Measurements from ENCODE around the gene EPHA3.
"Not testable (repeated sequence)": the region's sequence is repeated elsewhere in the genome, so short reads cannot be mapped to it uniquely, and the experiment has no call there.

EPHA3 gene

GRCh38 chr3:89320186-89320585 is 212.8 kb downstream of the EPHA3 start:
- no peak for DNase-seq (ENCODE audit: low read depth, low spot score)
- H3K4me3 ChIP-seq (ENCODE audit: low read length): no peak overlapping the region

- no peak for DNase-seq (ENCODE audit: low read depth, low spot score)
- no peak overlapping the region for H3K4me3 ChIP-seq (ENCODE audit: low read length)
Observed at GRCh38 chr3:89326997-89327396, 219.6 kb downstream of the EPHA3 start.

DNA sequence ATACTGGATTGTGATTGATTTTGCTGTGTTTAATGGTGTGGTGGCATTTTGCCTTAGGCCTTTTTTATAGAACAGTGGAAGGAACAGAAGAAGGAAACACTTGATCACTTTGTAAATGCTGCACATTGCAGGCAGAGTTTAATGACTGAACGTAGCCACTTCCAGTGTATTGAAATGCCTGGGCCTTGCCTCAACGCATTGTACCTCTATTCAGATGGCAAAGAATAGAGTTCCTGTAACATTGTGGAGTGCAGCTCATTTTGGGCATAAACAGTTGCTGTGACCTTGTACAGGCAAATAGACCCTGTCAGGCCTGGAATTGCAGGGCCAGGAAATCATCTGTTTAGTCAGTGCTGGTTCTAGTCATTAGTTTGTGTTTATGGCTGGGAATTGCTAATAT is 225.0 kb downstream of the EPHA3 start:
- no peak for DNase-seq (ENCODE audit: low read depth, low spot score)
- H3K4me3 ChIP-seq (ENCODE audit: low read length): no peak overlapping the region

- no peak overlapping the region for H3K4me3 ChIP-seq (ENCODE audit: low read length)
- no peak for DNase-seq (ENCODE audit: low read depth, low spot score)
Observed at GRCh38 chr3:89332793-89333192, 225.4 kb downstream of the EPHA3 start.

DNA sequence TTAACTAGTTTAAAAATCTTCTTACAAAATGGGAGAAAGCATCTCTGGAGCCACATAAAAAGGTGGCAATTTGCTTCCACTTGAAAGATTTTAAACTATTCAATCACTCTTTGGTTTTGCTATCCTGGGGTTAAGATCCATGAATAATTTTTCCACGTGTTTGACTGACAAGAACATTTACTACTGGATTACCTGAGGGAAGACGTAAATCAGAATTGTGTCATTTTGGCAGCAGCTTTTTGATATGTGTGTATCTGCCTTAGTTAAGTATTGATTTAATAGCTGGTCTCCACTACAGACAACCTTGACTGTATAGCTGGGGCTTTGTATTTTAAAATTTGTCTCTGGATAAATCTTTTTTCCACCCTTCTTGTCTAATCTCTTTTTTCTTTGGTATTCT is 228.3 kb downstream of the EPHA3 start:
- DNase-seq (ENCODE audit: low read depth, low spot score): no peak
- H3K4me3 ChIP-seq (ENCODE audit: low read length): no peak overlapping the region

DNA sequence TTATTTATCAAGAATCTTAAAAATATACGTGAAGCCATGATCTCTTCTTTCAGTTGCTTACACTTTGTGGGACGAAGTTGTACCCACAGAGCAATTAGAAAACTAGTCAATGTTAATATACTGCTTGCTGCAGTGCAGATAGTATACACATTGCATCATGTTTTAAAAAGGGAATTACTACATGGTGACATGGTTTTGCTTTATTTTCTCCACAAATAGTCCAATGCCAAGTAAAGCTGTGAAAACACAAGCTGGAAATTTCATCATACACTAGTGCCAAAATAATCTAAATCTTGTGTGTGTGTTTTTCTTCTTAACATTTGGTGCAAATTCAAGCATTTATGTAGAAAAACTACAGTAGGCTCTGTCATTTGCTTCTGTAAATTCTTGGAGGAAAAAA is 233.0 kb downstream of the EPHA3 start:
- no peak for DNase-seq (ENCODE audit: low read depth, low spot score)
- H3K4me3 ChIP-seq (ENCODE audit: low read length): no peak overlapping the region

DNA sequence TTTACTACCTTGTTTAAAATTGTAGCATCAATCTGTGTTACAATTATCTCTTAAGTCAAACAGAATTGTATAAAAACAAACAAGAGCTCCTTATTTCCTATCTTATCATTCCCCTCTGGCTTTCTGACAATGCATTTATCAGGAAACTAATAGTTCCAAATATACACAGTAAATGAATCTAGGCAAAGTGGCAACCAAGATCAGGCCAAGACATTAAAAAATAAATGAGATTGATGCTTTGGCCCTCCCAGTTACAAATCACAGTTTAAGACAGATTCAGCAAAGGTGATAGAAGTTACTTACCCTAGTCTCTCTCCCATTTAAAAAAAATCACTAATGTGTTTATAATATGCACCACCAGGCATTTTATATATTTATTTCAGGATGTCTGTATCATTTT is 236.7 kb downstream of the EPHA3 start:
- no peak for DNase-seq (ENCODE audit: low read depth, low spot score)
- H3K4me3 ChIP-seq (ENCODE audit: low read length): no peak overlapping the region

- DNase-seq (ENCODE audit: low read depth, low spot score); H3K4me3 ChIP-seq (ENCODE audit: low read length): not testable (repeated sequence)
Observed at GRCh38 chr3:89350935-89351334, 243.5 kb downstream of the EPHA3 start.

DNA sequence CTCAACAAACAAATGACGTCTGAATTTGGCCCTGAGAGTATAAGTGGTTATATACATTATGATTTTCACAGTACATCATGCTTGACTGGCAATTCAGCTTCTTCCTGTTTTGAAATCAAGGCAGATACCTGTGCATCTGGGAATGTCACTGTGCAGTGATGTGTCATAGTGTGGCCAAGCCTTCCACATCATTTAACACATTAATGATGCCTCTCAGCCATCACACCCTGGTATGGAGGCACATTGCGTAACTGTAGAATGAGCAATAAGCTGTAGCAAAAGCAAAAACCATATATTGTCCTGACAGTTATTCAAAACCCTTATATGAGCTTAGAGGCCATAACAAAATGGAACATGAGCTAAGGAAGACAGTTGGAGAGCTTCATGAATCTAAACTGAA is 246.0 kb downstream of the EPHA3 start:
- no peak for DNase-seq (ENCODE audit: low read depth, low spot score)
- H3K4me3 ChIP-seq (ENCODE audit: low read length): no peak overlapping the region

GRCh38 chr3:89358281-89358680 is 250.9 kb downstream of the EPHA3 start:
- H3K4me3 ChIP-seq (ENCODE audit: low read length): no peak overlapping the region
- no peak for DNase-seq (ENCODE audit: low read depth, low spot score)

DNA sequence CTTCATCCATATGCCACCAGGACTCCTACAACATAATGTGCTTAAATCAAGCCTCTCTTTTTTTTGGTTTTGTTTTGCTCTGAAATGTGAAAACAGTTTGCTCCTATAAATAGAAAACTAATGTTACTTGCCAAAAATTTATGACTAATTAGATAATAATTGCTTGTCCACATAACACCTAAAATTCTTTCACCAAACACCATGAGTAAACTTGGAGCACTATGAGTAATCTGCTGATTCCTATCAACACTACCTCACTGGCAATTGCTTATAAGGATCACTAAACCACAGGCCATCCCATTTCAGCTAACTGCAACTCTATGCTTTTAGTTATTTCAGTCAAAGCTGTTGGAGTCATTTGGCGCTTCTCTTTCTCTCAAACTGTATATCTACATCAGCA is 252.7 kb downstream of the EPHA3 start:
- H3K4me3 ChIP-seq (ENCODE audit: low read length): no peak overlapping the region
- DNase-seq (ENCODE audit: low read depth, low spot score): no peak

GRCh38 chr3:89362496-89362895 is 255.1 kb downstream of the EPHA3 start:
- no peak overlapping the region for H3K4me3 ChIP-seq (ENCODE audit: low read length)
- DNase-seq (ENCODE audit: low read depth, low spot score): no peak

- no peak overlapping the region for H3K4me3 ChIP-seq (ENCODE audit: low read length)
- no peak for DNase-seq (ENCODE audit: low read depth, low spot score)
Observed at GRCh38 chr3:89363171-89363570, 255.8 kb downstream of the EPHA3 start.

DNA sequence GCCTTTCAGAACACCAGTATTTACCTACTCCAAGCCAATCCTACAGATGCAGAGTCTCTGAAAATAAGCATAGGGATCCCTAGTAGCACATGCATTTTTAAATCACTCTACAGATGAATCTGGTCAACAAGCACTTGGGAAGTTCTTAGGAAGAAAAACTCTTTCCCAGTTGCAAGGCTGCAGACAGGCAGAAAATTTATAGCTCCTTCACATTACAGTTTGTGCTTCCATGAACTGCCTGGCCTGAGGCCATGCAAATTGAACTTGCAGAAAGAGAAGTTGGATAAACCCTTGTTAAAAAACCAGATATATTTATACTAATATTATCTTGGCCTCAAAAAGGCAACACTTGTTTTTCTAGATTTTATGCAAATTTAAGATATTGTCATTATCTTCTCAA is 256.9 kb downstream of the EPHA3 start:
- no peak overlapping the region for H3K4me3 ChIP-seq (ENCODE audit: low read length)
- DNase-seq (ENCODE audit: low read depth, low spot score): no peak

DNA sequence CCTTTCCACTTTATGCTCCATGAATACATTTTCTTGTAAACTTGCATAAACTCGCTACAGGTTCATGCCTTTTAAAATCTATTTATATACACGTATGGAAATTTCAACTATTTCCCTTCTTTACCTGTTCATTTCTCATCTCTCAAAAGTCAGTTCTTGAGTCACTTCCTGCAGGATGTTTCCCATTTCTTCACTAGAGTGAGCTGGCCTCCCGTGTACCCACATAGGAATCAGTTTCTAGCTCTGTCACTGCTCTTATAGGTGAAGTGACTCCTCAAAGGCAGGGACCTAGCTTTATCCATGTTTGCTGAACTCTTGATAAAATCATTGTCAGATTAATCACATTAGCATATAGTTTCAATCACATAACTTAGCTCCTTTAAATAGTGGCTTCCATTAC is 259.7 kb downstream of the EPHA3 start:
- DNase-seq (ENCODE audit: low read depth, low spot score): no peak
- H3K4me3 ChIP-seq (ENCODE audit: low read length): no peak overlapping the region

- H3K4me3 ChIP-seq (ENCODE audit: low read length): no peak overlapping the region
- no peak for DNase-seq (ENCODE audit: low read depth, low spot score)
Observed at GRCh38 chr3:89368846-89369245, 261.4 kb downstream of the EPHA3 start.

DNA sequence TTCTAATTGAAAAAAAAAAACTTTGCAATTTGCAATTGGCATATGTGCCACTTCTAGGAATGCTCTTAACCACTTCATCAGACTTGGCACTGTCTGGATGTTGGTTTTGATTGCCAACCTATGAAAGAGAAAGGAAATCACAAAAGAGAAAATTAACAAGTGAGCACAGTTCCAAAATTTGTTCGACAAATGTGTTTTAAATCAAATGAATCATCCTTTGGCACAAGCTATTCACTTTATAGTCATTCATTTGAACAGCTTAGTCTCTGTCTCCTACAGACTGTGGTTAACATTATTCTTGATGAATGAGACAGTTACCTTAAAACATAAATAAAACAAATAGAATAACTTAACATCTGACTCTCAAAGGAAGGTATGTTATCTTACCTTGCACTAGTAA is 265.0 kb downstream of the EPHA3 start:
- no peak for DNase-seq (ENCODE audit: low read depth, low spot score)

GRCh38 chr3:89373434-89373833 is 266.0 kb downstream of the EPHA3 start:
- DNase-seq (ENCODE audit: low read depth, low spot score): no peak
- no peak overlapping the region for H3K4me3 ChIP-seq (ENCODE audit: low read length)

More for the DNA sequence above, 265.0 kb downstream of the EPHA3 start:
- H3K4me3 ChIP-seq (ENCODE audit: low read length): no peak overlapping the region

GRCh38 chr3:89375451-89375850 is 268.0 kb downstream of the EPHA3 start:
- H3K4me3 ChIP-seq (ENCODE audit: low read length): no peak overlapping the region
- DNase-seq (ENCODE audit: low read depth, low spot score): no peak

DNA sequence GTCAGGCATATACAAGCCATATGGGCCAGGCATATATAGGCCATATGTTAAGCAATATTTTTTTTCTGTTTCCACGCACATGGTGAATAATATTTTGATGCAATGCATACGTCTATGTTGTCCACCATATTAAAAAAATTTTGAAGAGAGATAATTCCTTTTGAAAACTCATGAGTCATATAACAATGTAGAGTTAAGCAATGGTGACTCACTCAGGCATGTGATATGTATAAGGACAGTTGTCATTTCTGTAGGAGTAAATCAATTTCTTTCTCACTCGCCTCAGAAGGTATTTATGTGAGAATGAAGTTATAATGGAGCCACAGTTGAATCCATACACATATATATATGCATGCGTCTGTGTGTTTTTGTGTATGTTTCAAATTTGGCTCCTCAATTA is 272.6 kb downstream of the EPHA3 start:
- DNase-seq (ENCODE audit: low read depth, low spot score): no peak
- H3K4me3 ChIP-seq (ENCODE audit: low read length): no peak overlapping the region

GRCh38 chr3:89392991-89393390 is 285.6 kb downstream of the EPHA3 start:
- no peak for DNase-seq (ENCODE audit: low read depth, low spot score)
- H3K4me3 ChIP-seq (ENCODE audit: low read length): no peak overlapping the region

GRCh38 chr3:89395456-89395855 is 288.0 kb downstream of the EPHA3 start:
- no peak for DNase-seq (ENCODE audit: low read depth, low spot score)
- no peak overlapping the region for H3K4me3 ChIP-seq (ENCODE audit: low read length)
